ENCODE results near the gene KLHL22.

DNA sequence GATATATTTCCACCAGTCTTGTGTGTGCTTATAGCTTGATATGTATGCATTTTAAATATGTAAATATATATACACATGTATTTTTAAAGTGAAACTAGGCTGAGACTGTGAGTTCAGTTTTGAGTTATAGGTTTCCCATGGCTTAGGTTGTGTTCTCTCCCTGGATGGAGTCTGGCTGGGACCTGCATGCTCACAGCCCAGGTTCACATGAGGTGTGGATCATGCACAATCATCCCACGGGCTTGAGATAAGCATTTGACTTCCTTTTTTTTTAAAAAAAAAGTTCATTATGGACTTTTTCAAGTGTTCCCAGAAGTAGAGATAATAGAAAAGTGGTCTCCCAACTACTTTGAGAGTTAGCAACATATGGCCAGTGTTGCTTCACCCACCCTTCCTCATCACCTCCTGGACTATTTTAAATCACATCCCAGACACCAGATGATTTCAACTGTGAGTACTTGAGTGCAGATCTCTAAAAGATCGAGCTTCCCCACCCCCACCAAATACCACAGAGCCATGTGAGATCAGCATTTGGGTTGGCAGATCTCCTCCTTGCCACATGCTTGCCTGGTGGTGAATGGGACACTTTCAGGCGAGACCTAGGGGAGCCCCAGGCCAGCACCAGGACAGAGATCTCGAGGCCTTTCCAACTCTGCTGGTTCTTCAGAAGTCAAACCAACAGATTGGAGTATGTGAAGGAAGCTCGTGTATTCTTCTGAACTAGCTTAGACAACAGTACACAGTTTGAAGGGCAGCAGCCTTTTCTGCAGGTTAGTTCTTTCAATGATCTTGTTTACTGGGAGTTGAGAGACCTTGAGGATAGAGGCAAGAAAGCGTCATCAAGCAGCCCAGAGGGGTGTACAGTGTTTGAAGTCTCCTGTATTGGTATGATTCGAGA is 27.7 kb upstream of the KLHL22 start:
- TF ChIP-seq CTCF (conservative IDR thresholded peaks at IDR 0.05; ENCODE audit: low read depth, low read length): no peak
- TF ChIP-seq EZH2phosphoT487 (IDR thresholded peaks at IDR 0.05; ENCODE audit: borderline replicate concordance, low read length): no peak
- TF ChIP-seq EZH2 (IDR thresholded peaks at IDR 0.05; ENCODE audit: low read length, unreplicated experiment): no peak

Measured in PC-3 (cell line).